COLO668 (cell line): ENCODE measurements around the gene TSPYL4.

Experiments
- DNase-seq: peaks from one replicate; lab custom pipeline; 2025; ENCODE audit not compliant: unreplicated experiment; lab: John Stamatoyannopoulos, UW

TSPYL4 gene

DNA sequence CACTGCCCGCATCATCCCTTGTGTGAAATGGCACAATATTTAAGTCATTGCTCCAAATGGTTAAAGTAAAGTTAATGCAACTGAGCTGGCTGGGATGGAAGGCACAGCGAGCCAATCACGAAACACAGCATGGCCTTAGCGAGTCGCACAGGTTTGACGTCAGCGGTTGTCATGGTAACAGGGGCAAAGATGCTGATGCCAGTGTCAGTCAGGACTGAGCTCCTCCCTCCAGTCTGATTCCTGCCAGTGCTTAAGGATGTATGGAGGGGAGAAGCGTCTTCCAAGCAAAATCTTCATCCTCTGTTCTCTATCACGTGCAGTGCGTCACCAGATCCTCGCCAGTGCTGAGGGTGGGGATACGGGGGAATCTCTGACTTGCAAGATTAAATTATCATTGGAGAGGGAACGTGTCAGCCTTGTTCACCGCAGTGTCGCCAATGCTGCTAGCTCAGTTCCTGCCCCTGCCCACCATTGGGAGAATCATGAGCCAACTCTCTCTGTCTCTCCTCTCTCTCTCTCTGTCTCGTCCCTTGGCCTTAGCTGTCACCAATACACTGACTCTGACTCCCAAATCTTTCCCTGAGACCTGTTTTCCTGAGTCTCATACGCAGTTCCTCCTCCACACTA is 24.5 kb downstream of the TSPYL4 start:
- DNase-seq: no peak

DNA sequence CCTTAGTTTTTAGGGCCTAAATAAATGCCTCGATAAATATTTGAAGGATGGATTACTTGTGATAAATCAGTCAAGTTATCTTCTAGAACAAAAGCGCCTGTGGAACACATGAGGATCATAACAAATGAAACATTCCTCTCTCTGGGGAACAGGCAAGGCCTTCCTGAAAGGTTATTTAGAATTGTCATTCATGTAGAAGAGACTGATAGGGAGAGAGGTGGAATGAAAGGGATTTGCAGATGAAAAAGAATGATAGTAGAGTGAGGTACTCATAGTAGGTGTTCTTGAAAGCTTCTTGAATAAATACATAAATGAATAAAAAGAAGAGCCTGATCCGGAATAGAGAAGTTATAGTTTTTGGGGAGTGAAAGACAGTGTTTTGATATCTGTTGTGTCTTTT is 30.5 kb downstream of the TSPYL4 start:
- DNase-seq: no peak

DNA sequence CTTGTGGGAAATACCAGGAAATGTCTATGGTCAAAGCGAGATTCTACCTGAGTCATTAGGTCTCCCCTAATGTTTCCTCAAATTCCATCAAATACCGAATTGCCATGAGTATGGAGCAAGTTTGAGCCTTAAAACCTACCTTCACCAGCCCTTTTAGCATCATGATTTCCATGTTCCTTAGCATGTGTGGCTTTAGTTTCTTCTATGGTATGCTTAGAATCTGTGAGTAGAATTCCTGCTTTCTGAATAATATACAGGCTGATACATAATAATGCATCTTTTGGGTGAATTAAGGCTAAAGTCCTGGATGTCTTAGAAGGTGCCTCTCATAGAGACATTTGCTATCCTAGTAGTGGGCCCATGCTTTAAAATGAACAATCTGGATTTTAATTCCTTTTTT is 32.0 kb downstream of the TSPYL4 start:
- no peak for DNase-seq

DNA sequence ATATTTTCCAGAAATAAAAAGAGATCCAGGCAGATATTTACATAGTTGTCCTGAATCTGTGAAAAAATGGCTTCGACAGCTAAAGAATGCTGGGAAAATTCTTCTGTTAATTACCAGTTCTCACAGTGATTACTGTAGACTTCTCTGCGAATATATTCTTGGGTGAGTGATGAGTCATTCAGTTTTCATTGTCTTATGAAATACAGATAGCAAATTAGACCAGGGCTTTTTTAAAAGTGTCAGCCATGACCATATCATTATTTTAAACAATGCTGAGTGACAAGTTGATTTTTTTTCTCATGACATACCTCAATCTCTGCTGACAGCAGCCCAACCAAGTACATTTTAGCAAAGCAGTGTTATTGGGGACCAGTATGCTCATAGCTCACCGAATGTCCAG is 32.8 kb downstream of the TSPYL4 start:
- no peak for DNase-seq

DNA sequence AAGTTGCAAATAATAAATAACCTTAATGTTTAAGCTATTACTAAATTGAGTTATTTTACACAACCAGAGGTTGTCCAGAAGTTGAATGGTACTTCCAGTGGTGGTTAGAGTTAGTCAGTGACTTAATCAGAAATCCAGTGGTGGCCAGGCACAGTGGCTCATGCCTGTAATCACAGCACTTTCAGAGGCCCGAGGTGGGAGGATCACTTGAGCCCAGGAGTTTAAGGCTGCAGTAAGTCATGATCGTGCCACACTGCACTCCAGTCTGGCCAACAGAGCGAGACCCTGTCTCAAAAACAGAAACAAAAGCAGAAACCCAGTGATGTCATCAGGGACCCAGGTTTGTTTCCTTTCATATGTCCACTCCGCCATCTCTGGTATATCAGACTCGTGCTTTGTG is 35.0 kb downstream of the TSPYL4 start:
- DNase-seq: no peak

DNA sequence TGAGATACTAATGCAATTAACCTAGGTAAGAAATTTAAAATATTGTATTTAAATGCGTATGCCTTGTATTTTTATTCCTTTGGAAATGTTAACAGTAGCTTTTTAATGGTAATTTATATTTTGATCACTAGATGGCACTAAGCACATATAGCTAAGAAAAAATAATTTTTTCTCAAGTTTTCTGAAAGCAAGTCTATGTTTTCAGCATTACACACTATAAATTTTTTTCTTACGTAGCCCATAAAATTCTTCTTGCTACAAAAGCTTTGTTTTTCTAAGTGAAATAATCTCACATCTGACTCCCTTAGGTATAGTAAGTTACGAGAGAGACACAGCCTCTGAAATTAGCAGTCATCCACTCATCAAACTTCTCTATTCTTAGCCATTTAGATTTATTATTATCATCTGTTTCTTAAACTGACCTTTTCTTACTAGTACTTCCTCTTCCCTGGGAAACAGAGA is 35.7 kb downstream of the TSPYL4 start:
- DNase-seq: no peak

DNA sequence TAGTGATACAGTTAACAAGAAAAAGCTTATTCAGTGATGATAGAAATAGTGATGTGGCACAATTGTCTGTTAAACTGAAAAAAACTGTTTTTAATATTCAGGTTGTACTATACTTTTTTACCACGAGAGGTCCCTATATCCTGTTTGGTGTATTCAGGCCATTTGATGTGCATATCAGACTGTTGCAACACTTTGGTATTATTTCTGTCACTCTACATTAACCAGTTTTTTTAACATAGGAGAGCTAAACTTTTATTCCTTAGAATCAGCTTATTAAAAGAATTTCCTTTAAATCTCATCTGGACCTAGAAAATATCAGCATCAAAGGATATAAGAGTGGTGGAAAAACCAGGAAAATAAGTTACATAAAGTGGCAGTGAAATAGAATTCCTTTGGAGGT is 36.8 kb downstream of the TSPYL4 start:
- no peak for DNase-seq

DNA sequence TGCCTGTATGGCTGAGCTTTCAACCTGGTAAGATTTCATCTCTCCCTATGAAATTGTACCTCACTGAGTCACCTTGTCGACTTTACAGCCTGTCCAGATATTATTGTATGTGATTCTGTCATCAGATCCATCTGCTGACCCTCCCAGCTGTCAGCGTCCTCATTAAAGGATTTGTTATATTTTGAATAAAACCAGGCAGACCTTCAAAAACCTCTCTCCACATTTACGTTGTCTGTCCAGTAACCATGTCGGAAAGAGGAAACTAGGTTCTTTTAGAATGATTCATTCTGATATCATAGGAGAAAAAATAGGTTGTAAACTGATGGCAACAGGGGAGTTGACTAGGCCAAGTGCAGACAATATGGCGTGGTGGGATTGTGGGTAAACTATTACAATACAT is 38.5 kb downstream of the TSPYL4 start:
- no peak for DNase-seq

DNA sequence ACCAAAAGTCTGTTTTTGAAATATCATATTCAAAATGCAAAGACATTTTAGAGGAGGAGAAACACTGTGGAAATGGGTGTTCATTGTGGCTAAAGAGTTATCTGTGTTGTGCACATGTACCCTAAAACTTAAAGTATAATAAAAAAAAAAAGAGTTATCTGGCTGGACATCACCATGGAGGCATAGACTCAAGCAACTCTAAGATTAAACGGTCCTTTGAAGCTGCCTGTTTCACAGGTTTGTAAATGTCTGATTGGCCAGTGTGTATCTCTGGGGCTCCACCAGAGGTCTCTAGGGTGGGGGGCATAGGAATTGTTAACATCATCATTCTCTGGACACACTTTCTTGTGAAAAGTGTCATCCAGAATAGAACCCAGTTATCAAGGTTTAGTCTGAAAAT is 39.2 kb downstream of the TSPYL4 start:
- DNase-seq: no peak

DNA sequence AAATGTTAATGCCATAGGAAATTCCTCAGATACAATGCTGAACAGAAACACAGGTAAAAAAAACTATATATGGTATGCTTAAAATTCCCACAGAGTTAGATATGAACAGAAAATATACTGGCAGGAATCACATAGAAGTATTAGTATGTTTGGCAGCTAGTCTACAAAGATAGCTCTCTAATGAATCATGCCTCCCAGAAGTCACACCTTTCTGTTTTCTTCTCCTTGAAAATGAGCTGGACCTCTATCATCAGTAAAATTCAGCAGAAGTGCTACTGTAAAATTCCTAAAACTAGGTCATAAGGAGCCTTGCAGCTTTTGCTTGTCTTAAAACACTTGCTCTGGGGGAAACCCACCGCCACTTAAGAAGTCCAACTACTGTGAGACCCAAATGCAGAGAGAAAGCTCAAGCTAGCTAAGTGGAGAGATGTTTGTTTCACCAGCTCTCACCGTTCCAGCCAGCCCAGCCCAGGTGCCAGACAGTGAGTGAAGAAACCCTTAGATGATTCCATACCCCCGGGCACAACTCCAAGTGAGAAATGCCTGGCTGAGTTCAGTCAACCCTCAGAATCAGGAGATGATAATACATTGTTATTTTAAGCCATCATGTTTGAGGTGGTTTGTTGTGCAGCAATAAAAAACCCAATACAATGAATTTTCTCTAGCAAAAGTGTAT is 43.0 kb downstream of the TSPYL4 start:
- no peak for DNase-seq

DNA sequence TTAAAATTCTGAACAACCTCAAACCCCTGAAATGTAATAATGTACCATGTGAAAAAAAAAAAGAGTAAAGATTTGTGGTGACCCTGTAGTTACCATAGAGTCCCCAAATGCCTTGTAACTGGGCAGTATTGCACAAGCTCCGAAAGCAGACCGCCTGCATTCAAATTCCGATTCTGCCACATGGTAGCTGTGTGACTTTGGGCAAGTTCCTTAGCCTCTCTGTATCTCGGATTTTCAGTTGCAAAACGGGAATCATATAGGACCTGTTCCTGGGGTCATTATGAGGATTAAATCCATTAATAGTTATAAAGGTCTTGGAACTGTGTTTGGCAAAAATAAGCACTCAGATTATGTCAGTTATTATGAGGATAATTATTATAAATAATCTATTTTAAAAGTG is 43.6 kb downstream of the TSPYL4 start:
- DNase-seq: no peak

DNA sequence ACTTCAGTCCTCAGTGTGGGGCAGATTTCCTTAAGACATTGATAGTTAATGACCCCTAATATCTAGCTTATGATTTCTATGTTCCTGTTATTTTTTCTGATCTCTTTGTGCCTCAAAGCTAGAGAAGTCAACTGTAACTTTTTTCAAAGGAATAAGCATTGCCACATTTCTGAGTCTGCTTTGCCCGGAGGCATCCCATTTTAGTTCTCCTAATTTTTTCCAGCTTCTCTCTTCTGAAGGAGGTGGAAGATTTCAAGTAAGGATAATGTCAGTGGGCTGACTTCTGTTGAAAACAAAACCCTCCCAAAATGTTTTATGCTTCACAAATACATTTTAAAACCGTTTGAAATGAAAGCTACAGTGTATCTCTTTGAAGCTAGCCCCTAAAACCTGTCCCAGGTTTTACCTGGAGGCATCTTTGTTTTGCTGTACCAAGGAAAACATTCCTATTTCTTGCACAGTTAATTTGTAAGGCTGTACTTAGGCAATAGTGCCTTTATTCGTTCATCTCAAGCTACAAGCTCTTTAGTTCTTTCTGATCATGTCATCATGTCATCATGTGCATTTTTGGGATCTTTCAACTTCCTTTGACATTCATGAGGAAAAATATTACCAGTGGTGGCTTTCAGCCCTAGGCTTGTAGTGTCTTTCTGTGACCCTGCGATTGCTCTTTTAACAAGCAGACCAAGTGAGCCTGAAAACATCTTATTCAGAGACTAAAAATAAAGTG is 45.7 kb downstream of the TSPYL4 start:
- no peak for DNase-seq

DNA sequence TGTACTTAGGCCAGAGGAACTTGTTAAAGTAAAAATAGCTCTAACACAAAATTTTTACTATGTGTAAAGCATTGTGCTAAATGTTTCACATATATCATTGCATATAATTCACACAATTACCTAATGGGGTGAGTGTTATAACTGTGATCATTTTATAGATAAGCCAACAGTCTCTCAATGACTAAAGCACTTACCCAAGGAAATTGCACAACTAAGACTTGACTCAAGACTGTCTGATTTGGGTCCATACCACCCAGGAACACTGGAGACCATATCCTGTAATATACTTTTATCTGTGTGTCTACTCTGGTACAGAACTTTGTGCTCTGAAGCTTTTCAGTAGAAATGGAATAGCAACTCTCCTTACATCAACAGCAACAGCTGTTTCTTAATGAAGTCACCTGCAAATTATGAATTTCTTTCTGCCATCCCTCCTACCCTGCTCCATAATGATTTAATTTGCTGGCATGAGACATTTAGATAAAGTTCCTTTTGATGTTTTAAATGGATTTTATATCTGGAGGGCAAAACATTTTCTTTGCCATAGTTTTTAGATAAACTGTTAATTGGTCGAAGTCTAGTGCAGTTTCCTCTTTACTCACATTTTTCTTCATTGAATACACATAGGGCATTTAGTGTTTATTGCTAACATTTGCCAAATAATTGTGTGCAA is 47.5 kb downstream of the TSPYL4 start:
- DNase-seq: no peak

DNA sequence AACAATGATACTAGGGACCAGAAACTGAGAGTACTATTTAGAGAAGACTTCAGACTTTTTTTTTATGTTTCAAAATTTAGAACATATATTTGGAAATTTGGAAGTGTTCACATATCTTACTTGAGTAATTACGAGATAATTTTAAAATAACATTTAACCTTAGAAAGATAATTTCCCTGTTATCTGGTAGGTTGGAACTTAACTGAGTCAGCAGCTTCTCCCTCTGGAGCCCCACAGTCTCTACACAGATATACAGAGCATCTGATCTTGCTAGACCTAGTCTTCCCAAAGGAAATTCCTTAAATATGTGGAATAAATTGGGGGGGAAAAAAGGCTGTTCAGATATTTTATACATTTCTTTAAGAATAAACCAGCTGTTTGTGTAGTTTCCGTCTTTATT is 48.6 kb downstream of the TSPYL4 start:
- DNase-seq: no peak

DNA sequence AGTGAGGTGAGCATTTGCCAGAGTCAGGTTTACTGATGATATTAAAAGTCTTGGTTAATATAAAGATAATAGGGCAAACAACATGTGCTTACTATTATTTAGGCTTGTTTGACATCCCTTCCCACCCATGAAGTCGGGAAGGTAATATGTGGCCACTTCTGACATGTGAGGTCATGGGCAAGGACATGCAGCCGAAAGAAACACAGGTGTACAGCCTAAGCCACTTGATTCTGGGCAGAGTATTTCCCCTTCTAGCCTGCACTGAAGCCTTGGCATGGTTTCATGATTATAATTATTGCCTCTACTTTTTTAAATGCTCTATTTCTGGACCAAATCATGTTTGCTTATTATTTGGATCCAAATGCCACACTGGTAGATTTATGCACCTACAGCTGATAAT is 52.3 kb downstream of the TSPYL4 start:
- no peak for DNase-seq

DNA sequence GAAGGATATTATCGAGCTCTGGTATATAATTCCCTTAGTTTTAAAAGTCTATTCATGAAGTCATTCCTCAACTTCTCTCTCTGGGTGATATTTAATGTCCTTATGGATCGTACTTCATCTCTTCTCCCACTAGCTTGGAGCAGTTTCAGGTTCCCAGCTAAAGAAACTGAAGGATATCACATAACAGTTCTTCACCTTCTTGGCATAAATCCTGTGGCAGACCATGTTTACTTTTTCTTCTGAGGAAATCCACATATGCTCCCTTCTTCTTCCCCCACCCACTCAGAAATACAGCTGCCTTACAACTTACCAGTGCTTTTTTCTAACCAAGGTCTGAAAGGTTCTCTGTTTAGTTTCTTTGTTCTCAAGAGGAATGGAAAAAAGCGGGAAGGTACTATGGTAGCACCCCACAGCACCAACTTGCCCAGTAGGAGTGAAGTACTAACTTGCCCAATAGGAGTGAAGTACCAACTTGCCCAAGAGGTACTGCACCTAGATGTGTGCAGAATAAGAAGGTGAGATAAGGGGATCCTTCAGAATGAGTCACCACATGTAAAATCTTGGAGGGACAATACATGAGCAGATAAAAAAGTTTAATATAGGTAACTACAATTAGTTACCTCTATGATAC is 53.1 kb downstream of the TSPYL4 start:
- DNase-seq: no peak
